Measurements from ENCODE around the gene TRAK2. TPM values are rescaled to one million over a fixed set of nuclear protein-coding genes. Genes with fewer than 3 reads are reported as not detected.

TRAK2 gene
- total and polyA plus RNA-seq, 2 donors (not counting 3 experiments of a cell fraction or from before 2014, with no cell fraction given) = 9.7 to 35.7 TPM

DNA sequence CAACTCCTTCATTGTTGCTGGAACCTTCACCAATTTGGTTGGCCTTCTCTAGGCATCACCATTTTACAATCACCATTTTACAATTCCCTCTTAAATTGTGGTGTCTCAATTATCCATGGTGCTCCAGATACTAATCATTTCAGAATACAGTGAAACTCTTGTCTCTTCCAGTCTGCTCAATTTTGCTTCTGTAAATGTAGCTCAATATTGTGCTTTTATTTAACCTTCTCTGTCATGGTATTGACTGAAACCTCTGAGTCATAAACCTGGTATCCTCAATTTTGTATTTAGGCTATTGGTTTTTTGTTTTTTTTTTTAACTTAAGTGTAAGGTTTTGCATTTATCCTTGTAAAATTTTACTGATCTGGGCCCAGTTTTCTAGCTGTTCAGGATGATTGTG, 16.4 kb upstream of the TRAK2 start:
- Histone ChIP-seq H3K36me3 (ENCODE audit: control insufficient read depth in 2 of 2, extremely low read depth in 1 of 2, insufficient read depth in 2 of 2, low read length in 2 of 2) (no peaks in the 10 kb centered on the region), H3K9me1 (replicated peaks; ENCODE audit: control insufficient read depth, extremely low read depth, insufficient read depth, low read length) (no peaks in the 10 kb centered on the region), H3K4me1 (ENCODE audit: control insufficient read depth, extremely low read depth, insufficient read depth, low read length) (peaks cover 10% of the 10 kb centered on the region), H3K9ac (replicated peaks; ENCODE audit: extremely low read depth, insufficient read depth, low read length) (no peak overlapping the region), H3K27ac (ENCODE audit: insufficient read depth, low read depth, low read length) (no peak overlapping the region), H3K4me2 (ENCODE audit: insufficient read depth, low read length) (no peak overlapping the region), H3K9me3 (replicated peaks; ENCODE audit: control insufficient read depth, insufficient read depth, low read length) (no peaks in the 10 kb centered on the region), H3K79me2 (ENCODE audit: control insufficient read depth, insufficient read depth, low read length) (no peaks in the 10 kb centered on the region), H2AFZ (ENCODE audit: low read depth, low read length) (no peak overlapping the region), H3K4me3 (replicated peaks in 1 of 3; ENCODE audit: insufficient read depth in 1 of 3, low read depth in 1 of 3, low read length in 3 of 3) (no peak overlapping the region), H3K27me3 (ENCODE audit: control insufficient read depth in 2 of 2, insufficient read depth in 2 of 2, low read length in 2 of 2) (no peaks in the 10 kb centered on the region), H4K20me1 (replicated peaks; ENCODE audit: control insufficient read depth, extremely low read depth, insufficient read depth, low read length) (no peaks in the 10 kb centered on the region)
- CTCF ChIA-PET = interaction anchor here (1.7 to 3.3 kb wide), 2 partner anchors 16 to 53 kb away, joined by 3 to 21 read pairs; partner anchors contain the start of genes STRADB and TRAK2
- POLR2A ChIA-PET = no interaction called here
- TF ChIP-seq CTCF (IDR thresholded peaks at IDR 0.05; ENCODE audit: extremely low read depth in 1 of 2, insufficient read depth in 1 of 2, low read depth in 1 of 2, low read length in 2 of 2) (no peak), POLR2A (IDR thresholded peaks at IDR 0.05; ENCODE audit: low read depth, low read length) (no peak), FOS (IDR thresholded peaks at IDR 0.05; ENCODE audit: borderline replicate concordance, insufficient read depth, low read length) (no peak), POLR2AphosphoS5 (IDR thresholded peaks at IDR 0.05; ENCODE audit: insufficient read depth, low read depth, low read length) (no peak), EZH2 (IDR thresholded peaks at IDR 0.05; ENCODE audit: borderline replicate concordance, low read depth, low read length, severe bottlenecking) (no peak), JUN (IDR thresholded peaks at IDR 0.05; ENCODE audit: borderline replicate concordance, insufficient read depth, insufficient read length, low read depth) (no peak), MYC (IDR thresholded peaks at IDR 0.05; ENCODE audit: low read depth, low read length) (no peak), GATA2 (IDR thresholded peaks at IDR 0.05; ENCODE audit: insufficient read depth, insufficient read length, low read depth, low read length) (no peak)
- TF ChIP-seq, protein P1, sequence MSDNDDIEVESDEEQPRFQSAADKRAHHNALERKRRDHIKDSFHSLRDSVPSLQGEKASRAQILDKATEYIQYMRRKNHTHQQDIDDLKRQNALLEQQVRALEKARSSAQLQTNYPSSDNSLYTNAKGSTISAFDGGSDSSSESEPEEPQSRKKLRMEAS (IDR thresholded peaks at IDR 0.05; ENCODE audit: insufficient read depth, insufficient read length) = no peak
- no TSS peak for BruUV-seq (replicated peaks)
- DNase-seq (ENCODE audit: low read depth, low spot score) (no peak), FAIRE-seq (no peak)
- intact Hi-C loops (cut with micrococcal nuclease) (no loop called here), dilution Hi-C loops (cut with MboI; ENCODE audit: extremely low pct_ligation_motif_present, low sequenced_read_pairs) (no loop called here)

Data from endothelial cell of umbilical vein (primary cell).